HG02840 (cell line): ENCODE data around the gene ZPBP2.
A peak's percentile ranks its signal among the peaks of the same experiment; 100 is the strongest.
"Not testable (repeated sequence)": the region's sequence is repeated elsewhere in the genome, so short reads cannot be mapped to it uniquely, and the experiment has no call there.

ENCODE experiments used
- ATAC-seq: cut with Tn5 transposase; IDR thresholded peaks from one replicate; pipeline ENCODE4 v1.9.1; 2021; ENCODE audit warnings: mild to moderate bottlenecking, moderate library complexity, moderate number of reproducible peaks; ENCODE audit not compliant: unreplicated experiment, low FRiP score

Gene ZPBP2

GRCh38 chr17:39854909-39855308, 13.1 kb upstream of the ZPBP2 start:
- ATAC-seq = no peak

GRCh38 chr17:39855911-39856649, 11.9 kb upstream of the ZPBP2 start:
- ATAC-seq = not testable (repeated sequence)

- ATAC-seq = no peak
Measured at GRCh38 chr17:39861235-39861634, 6.8 kb upstream of the ZPBP2 start.

- ATAC-seq = no peak
Measured at GRCh38 chr17:39863244-39863917, 4.6 kb upstream of the ZPBP2 start.

GRCh38 chr17:39863918-39864746, 3.9 kb upstream of the ZPBP2 start, which contains the start of gene IKZF3:
Gene IKZF3, minus strand, starts transcription at chr17:39864312. Its CDS starts 186 bp downstream, at chr17:39864126.
- ATAC-seq = no peak

- ATAC-seq = no peak
Measured at GRCh38 chr17:39866013-39866730, 1.8 kb upstream of the ZPBP2 start.

GRCh38 chr17:39867084-39867879, 720 bp upstream of the ZPBP2 start:
- ATAC-seq = peak; percentile 48

- ATAC-seq = no peak
Measured at GRCh38 chr17:39868554-39868942, 546 bp downstream of the ZPBP2 start.

GRCh38 chr17:39870776-39871175, 2.8 kb downstream of the ZPBP2 start:
- ATAC-seq = no peak

- no peak for ATAC-seq
Measured at GRCh38 chr17:39871801-39872200, 3.8 kb downstream of the ZPBP2 start.

GRCh38 chr17:39872751-39873150, 4.7 kb downstream of the ZPBP2 start:
- ATAC-seq = no peak

GRCh38 chr17:39886102-39886501, 18.1 kb downstream of the ZPBP2 start:
- ATAC-seq = not testable (repeated sequence)

GRCh38 chr17:39887078-39887477, 19.1 kb downstream of the ZPBP2 start:
- no peak for ATAC-seq

- no peak for ATAC-seq
Measured at GRCh38 chr17:39889200-39889599, 21.2 kb downstream of the ZPBP2 start.

GRCh38 chr17:39894681-39895376, 26.8 kb downstream of the ZPBP2 start:
- no peak for ATAC-seq

GRCh38 chr17:39898088-39898487, 30.1 kb downstream of the ZPBP2 start:
- no peak for ATAC-seq

- ATAC-seq = no peak
Measured at GRCh38 chr17:39899215-39899614, 31.2 kb downstream of the ZPBP2 start.

GRCh38 chr17:39902027-39902426, 34.0 kb downstream of the ZPBP2 start:
- not testable (repeated sequence) for ATAC-seq
